Osteoblast (primary cell): ENCODE measurements around the gene SLC29A1. TPM values are rescaled to one million over a fixed set of nuclear protein-coding genes. Genes with fewer than 3 reads are reported as not detected.
"Not testable (repeated sequence)": the region's sequence is repeated elsewhere in the genome, so short reads cannot be mapped to it uniquely, and the experiment has no call there.

Experiments
- DNase-seq: peaks from one replicate; pipeline ENCODE4 v3.0.0; 2011; ENCODE audit warnings: low spot score, mixed read lengths; ENCODE audit not compliant: insufficient read length; ENCODE audit errors: missing footprints
- H2AFZ ChIP-seq: 2 replicates; pipeline ENCODE4 v1.6.0; 2011; ENCODE audit warnings: mild to moderate bottlenecking, low read length
- H3K27ac ChIP-seq: 2 replicates; pipeline ENCODE4 v1.5.1; 2011; ENCODE audit warnings: mild to moderate bottlenecking, low read depth, low read length, moderate library complexity
- H3K27me3 ChIP-seq: 2 replicates; pipeline ENCODE4 v1.6.0; 2012; ENCODE audit warnings: mild to moderate bottlenecking, control low read depth, inconsistent platforms, low read length, moderate library complexity; ENCODE audit not compliant: insufficient read depth
- H3K36me3 ChIP-seq: 2 replicates; pipeline ENCODE4 v1.5.1; 2011; ENCODE audit warnings: mild to moderate bottlenecking, low read length, control low read depth, moderate library complexity; ENCODE audit not compliant: insufficient read depth
- H3K4me1 ChIP-seq: 2 replicates; pipeline ENCODE4 v1.5.1; 2011; ENCODE audit warnings: mild to moderate bottlenecking, low read length, control low read depth, moderate library complexity; ENCODE audit not compliant: insufficient read depth
- H3K4me2 ChIP-seq: 2 replicates; pipeline ENCODE4 v1.6.0; 2011; ENCODE audit warnings: mild to moderate bottlenecking, low read length; ENCODE audit not compliant: insufficient read depth
- H3K4me3 ChIP-seq: fragments of 200-600 bp; sonication (generic); 3 replicates; pipeline ENCODE4 v1.5.1; 2012; ENCODE audit warnings: mild to moderate bottlenecking, low read length, inconsistent platforms; ENCODE audit not compliant: insufficient read depth
- H3K79me2 ChIP-seq: 2 replicates; pipeline ENCODE4 v1.6.0; 2012; ENCODE audit warnings: mild to moderate bottlenecking, low read length, control low read depth, inconsistent platforms; ENCODE audit not compliant: insufficient read depth
- H3K9me3 ChIP-seq: 2 replicates; pipeline ENCODE4 v1.5.1; 2011; ENCODE audit warnings: low read depth, low read length, control low read depth
- H4K20me1 ChIP-seq: 2 replicates; pipeline ENCODE4 v1.6.0; 2012; ENCODE audit warnings: mild to moderate bottlenecking, low read length, control low read depth; ENCODE audit not compliant: insufficient read depth
- CTCF ChIP-seq: IDR thresholded peaks from 2 replicates; pipeline ENCODE4 v1.5.1; 2011; ENCODE audit warnings: mild to moderate bottlenecking, low read depth, low read length, moderate library complexity; ENCODE audit errors: extremely low read depth
- total RNA-seq: library from RNA; depleted of rRNA; stranded (reverse); fragments of >200 nt; gene quantifications from 2 replicates; pipeline ENCODE4 v1.2.3, GENCODE V29; 2012

Gene SLC29A1
- total RNA-seq, 1 donor, result 8.0 TPM

GRCh38 chr6:44180406-44180805, 43.0 kb upstream of the SLC29A1 start:
- Histone ChIP-seq H3K4me3 (no peak overlapping the region), H3K79me2 (no peaks in the 10 kb centered on the region), H3K27ac (no peak overlapping the region), H3K9me3 (no peaks in the 10 kb centered on the region), H2AFZ (no peak overlapping the region), H3K4me1 (peaks cover 21% of the 10 kb centered on the region), H4K20me1 (no peaks in the 10 kb centered on the region), H3K27me3 (peaks cover 12% of the 10 kb centered on the region), H3K4me2 (no peak overlapping the region), H3K36me3 (no peaks in the 10 kb centered on the region)
- DNase-seq, result no peak
- TF ChIP-seq CTCF, result no peak

- peaks cover 21% of the 10 kb centered on the region for H3K4me1 ChIP-seq
- no peak for DNase-seq
- peaks cover 12% of the 10 kb centered on the region for H3K27me3 ChIP-seq
- H3K79me2 ChIP-seq, result no peaks in the 10 kb centered on the region
- no peak overlapping the region for H3K4me2 ChIP-seq
- no peaks in the 10 kb centered on the region for H4K20me1 ChIP-seq
- H3K9me3 ChIP-seq, result no peaks in the 10 kb centered on the region
- TF ChIP-seq CTCF, result no peak
- H3K27ac ChIP-seq, result no peak overlapping the region
- H2AFZ ChIP-seq, result no peak overlapping the region
- H3K36me3 ChIP-seq, result no peaks in the 10 kb centered on the region
- no peak overlapping the region for H3K4me3 ChIP-seq
Observed at GRCh38 chr6:44180886-44181285, 42.5 kb upstream of the SLC29A1 start.

GRCh38 chr6:44181784-44182183, 41.6 kb upstream of the SLC29A1 start:
- not testable (repeated sequence) for H4K20me1 ChIP-seq, H3K9me3 ChIP-seq, H3K27ac ChIP-seq, H3K79me2 ChIP-seq, H3K4me2 ChIP-seq, H3K4me3 ChIP-seq, H3K36me3 ChIP-seq, DNase-seq, H2AFZ ChIP-seq
- Histone ChIP-seq H3K27me3 (peaks cover 12% of the 10 kb centered on the region), H3K4me1 (peaks cover 21% of the 10 kb centered on the region)

GRCh38 chr6:44182911-44183390, 40.4 kb upstream of the SLC29A1 start:
- H3K4me3 ChIP-seq, result no peak overlapping the region
- no peaks in the 10 kb centered on the region for H3K79me2 ChIP-seq
- no peak overlapping the region for H3K4me2 ChIP-seq

More at GRCh38 chr6:44182911-44183390, 40.4 kb upstream of the SLC29A1 start:
- Histone ChIP-seq H3K27me3 (peaks cover 12% of the 10 kb centered on the region), H4K20me1 (no peaks in the 10 kb centered on the region), H2AFZ (no peak overlapping the region), H3K9me3 (no peaks in the 10 kb centered on the region), H3K36me3 (no peaks in the 10 kb centered on the region), H3K27ac (no peak overlapping the region), H3K4me1 (peaks cover 16% of the 10 kb centered on the region)
- no peak for DNase-seq
- TF ChIP-seq CTCF, result no peak
